WTC11 (cell line): Measurements from ENCODE around the gene IER2. TPM values are rescaled to one million over a fixed set of nuclear protein-coding genes. Genes with fewer than 3 reads are reported as not detected.

ENCODE experiments used
- ATAC-seq: fragments of 200-7000 bp; cut with Tn5 transposase; 2 replicates; pipeline ENCODE4 v1.10.0; 2021; ENCODE audit warnings: mild to moderate bottlenecking, moderate library complexity
- CTCF ChIA-PET: fragments of 300-600 bp; sonication (Branson Sonifier 250); formaldehyde crosslinking; loops from one replicate; lab custom pipeline; 2021; ENCODE audit warnings: antibody characterized with exemption; lab: Charles Lee
- POLR2A ChIA-PET: fragments of 350-600 bp; sonication (Branson Sonifier 250); formaldehyde crosslinking; loops from one replicate; lab custom pipeline; 2021; ENCODE audit warnings: antibody characterized with exemption; lab: Charles Lee
- DNase-seq: peaks from one replicate; pipeline ENCODE4 v3.0.0; 2021; ENCODE audit warnings: low spot score
- H3K27ac Mint-ChIP-seq: 2 replicates; pipeline ENCODE4 v1.8.0; 2021; ENCODE audit warnings: mixed read lengths
- H3K27me3 Mint-ChIP-seq: 2 replicates; pipeline ENCODE4 v1.8.0; 2021; ENCODE audit warnings: low read depth, mild to moderate bottlenecking, moderate library complexity, mixed read lengths
- H3K36me3 Mint-ChIP-seq: 2 replicates; pipeline ENCODE4 v1.8.0; 2021; ENCODE audit warnings: mixed read lengths
- H3K4me1 Mint-ChIP-seq: 2 replicates; pipeline ENCODE4 v1.8.0; 2022; ENCODE audit warnings: mixed read lengths
- H3K4me3 Mint-ChIP-seq: 2 replicates; pipeline ENCODE4 v1.8.0; 2021; ENCODE audit warnings: mild to moderate bottlenecking, moderate library complexity, mixed read lengths
- H3K9me3 Mint-ChIP-seq: 2 replicates; pipeline ENCODE4 v1.8.0; 2021; ENCODE audit warnings: mixed read lengths
- AFF4 ChIP-seq: sonication (generic); formaldehyde crosslinking; IDR thresholded peaks from 2 replicates; pipeline ENCODE4 v1.8.1; 2023; ENCODE audit warnings: mild to moderate bottlenecking, missing genetic modification reagents, borderline replicate concordance
- ARID4B ChIP-seq: sonication (generic); formaldehyde crosslinking; IDR thresholded peaks from 2 replicates; pipeline ENCODE4 v1.8.0; 2023; ENCODE audit warnings: missing genetic modification reagents, mild to moderate bottlenecking, borderline replicate concordance
- ATF2 ChIP-seq: sonication (generic); formaldehyde crosslinking; IDR thresholded peaks from 2 replicates; pipeline ENCODE4 v1.8.1; 2022; ENCODE audit warnings: low read depth, missing genetic modification reagents, borderline replicate concordance
- CREB1 ChIP-seq: sonication (generic); formaldehyde crosslinking; IDR thresholded peaks from 2 replicates; pipeline ENCODE4 v1.8.0; 2023; ENCODE audit warnings: mild to moderate bottlenecking, missing genetic modification reagents
- EMX1 ChIP-seq: fragments of 250-450 bp; sonication (Bioruptor Pico); IDR thresholded peaks from 2 replicates; pipeline ENCODE4 v1.8.0; 2021; ENCODE audit warnings: mild to moderate bottlenecking
- MAX ChIP-seq: sonication (generic); formaldehyde crosslinking; IDR thresholded peaks from 2 replicates; pipeline ENCODE4 v1.8.0; 2022; ENCODE audit warnings: mild to moderate bottlenecking, missing genetic modification reagents
- PRRX2 ChIP-seq: fragments of 250-450 bp; sonication (Bioruptor Pico); IDR thresholded peaks from 2 replicates; pipeline ENCODE4 v1.8.0; 2021; ENCODE audit warnings: mild to moderate bottlenecking
- SOX15 ChIP-seq: fragments of 250-450 bp; sonication (Bioruptor Pico); IDR thresholded peaks from 2 replicates; pipeline ENCODE4 v1.9.0; 2021; ENCODE audit warnings: mild to moderate bottlenecking
- ZNF121 ChIP-seq: sonication (generic); formaldehyde crosslinking; IDR thresholded peaks from 2 replicates; pipeline ENCODE4 v1.8.0; 2023; ENCODE audit warnings: missing genetic modification reagents
- total RNA-seq: library from RNA; stranded (reverse); gene quantifications from 3 replicates; pipeline ENCODE4 v1.2.3, GENCODE V29; 2021
- TF ChIP-seq, protein P1 (sequence below): sonication (generic); formaldehyde crosslinking; IDR thresholded peaks from 2 replicates; pipeline ENCODE4 v1.8.1; 2023; ENCODE audit warnings: mild to moderate bottlenecking, missing genetic modification reagents

The IER2 gene
- total RNA-seq, 1 experiment from 2014 or later, result 138 TPM

DNA sequence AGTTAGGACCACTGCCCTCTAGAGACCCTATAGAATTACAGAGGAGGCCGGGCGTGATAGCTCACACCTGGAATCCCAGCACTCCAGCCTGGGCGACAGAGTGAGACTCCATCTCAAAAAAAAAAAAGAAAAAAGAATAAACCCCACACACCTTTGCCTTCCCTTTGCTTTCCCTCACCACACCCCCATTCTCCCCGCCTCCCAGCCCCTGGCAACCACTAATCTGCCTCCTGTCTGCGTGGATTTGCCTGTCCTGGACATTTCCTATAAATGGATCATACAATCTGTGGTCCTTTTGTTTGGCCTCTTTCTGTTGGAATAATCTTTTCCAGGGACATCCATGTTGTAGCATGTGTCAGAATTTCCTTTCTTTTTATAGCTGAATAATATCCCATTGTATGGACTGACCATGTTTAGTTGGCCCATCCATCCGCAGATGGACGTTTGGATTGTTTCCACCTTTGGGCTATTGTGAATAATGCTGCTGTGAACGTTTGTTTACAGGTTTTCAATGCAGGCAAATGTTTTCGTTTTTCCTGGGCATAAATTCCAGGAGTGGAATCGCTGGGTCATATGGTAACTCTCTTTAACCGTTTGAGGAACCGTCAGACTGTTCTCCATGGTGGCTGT is 16.9 kb upstream of the IER2 start:
- no peaks in the 10 kb centered on the region for H3K4me1 Mint-ChIP-seq
- CTCF ChIA-PET, result interaction anchor here (1.0 to 2.1 kb wide), 4 partner anchors 14 to 62 kb away, joined by 3 to 7 read pairs (median 4); no protein-coding TSS in a partner anchor
- H3K36me3 Mint-ChIP-seq, result peaks cover 31% of the 10 kb centered on the region
- H3K27me3 Mint-ChIP-seq, result no peaks in the 10 kb centered on the region
- no peaks in the 10 kb centered on the region for H3K9me3 Mint-ChIP-seq
- H3K27ac Mint-ChIP-seq, result peak overlapping the region; percentile 63; the same call in 1 of the 2 replicates
- TF ChIP-seq ARID4B, result no peak
- no peak for TF ChIP-seq ATF2 (CRISPR knock-in tag)
- no peak for TF ChIP-seq EMX1 (CRISPR knock-in tag)
- no peak for TF ChIP-seq SOX15 (CRISPR knock-in tag)
- TF ChIP-seq MAX (CRISPR knock-in tag), result no peak
- no peak for TF ChIP-seq AFF4 (CRISPR knock-in tag)
- no peak for TF ChIP-seq PRRX2
- TF ChIP-seq, protein P1, sequence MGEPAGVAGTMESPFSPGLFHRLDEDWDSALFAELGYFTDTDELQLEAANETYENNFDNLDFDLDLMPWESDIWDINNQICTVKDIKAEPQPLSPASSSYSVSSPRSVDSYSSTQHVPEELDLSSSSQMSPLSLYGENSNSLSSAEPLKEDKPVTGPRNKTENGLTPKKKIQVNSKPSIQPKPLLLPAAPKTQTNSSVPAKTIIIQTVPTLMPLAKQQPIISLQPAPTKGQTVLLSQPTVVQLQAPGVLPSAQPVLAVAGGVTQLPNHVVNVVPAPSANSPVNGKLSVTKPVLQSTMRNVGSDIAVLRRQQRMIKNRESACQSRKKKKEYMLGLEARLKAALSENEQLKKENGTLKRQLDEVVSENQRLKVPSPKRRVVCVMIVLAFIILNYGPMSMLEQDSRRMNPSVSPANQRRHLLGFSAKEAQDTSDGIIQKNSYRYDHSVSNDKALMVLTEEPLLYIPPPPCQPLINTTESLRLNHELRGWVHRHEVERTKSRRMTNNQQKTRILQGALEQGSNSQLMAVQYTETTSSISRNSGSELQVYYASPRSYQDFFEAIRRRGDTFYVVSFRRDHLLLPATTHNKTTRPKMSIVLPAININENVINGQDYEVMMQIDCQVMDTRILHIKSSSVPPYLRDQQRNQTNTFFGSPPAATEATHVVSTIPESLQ, result no peak
- TF ChIP-seq, all 79 proteins: peak for 0
- no peak overlapping the region for H3K4me3 Mint-ChIP-seq
- POLR2A ChIA-PET, result interaction anchor here (1.6 to 2.0 kb wide), 2 partner anchors 15 to 16 kb away, joined by 3 to 5 read pairs; partner anchors contain the start of genes IER2, NACC1 and STX10
- DNase-seq (no peak), ATAC-seq (0 out of 2 replicates have a peak, but pooled peaks have one; percentile 41)

DNA sequence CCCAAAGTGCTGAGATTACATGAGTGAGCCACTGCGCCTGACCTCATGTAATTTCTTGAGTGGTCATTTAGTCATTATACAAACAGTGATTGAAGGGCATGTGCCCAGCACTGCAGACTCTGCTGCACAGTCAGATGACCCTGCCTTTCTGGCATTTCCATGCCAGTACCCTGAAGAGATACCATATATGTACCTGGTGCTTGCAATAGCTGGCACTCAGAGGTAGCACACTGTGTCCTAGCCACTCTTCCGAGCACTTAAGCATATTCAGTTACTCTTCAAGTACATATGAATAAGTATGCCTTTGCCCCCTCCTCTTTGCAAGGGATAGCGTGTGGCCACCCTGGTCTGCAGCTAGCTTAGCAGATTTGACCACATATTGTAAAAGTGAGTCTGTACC is 15.6 kb upstream of the IER2 start:
- POLR2A ChIA-PET, result no interaction called here
- CTCF ChIA-PET, result interaction anchor here (1.4 kb wide), 1 partner anchor 15 kb away, joined by 3 read pairs; no protein-coding TSS in a partner anchor
- H3K4me3 Mint-ChIP-seq, result no peak overlapping the region

More for the DNA sequence above, 15.6 kb upstream of the IER2 start:
- Mint-ChIP-seq H3K27me3 (no peaks in the 10 kb centered on the region), H3K27ac (no peak overlapping the region; the same call in 1 of the 2 replicates), H3K4me1 (peaks cover 5% of the 10 kb centered on the region), H3K36me3 (peaks cover 34% of the 10 kb centered on the region), H3K9me3 (no peaks in the 10 kb centered on the region)
- TF ChIP-seq ZNF121 (CRISPR knock-in tag) (no peak), CREB1 (no peak)
- DNase-seq (no peak), ATAC-seq (no peak)
